ENCODE measurements around the gene ATRNL1. TPM values are rescaled to one million over a fixed set of nuclear protein-coding genes. Genes with fewer than 3 reads are reported as not detected.
"Not testable (repeated sequence)": the region's sequence is repeated elsewhere in the genome, so short reads cannot be mapped to it uniquely, and the experiment has no call there.

The ATRNL1 gene
- total RNA-seq, 2 donors from 2014 or later: not detected

- no peak overlapping the region for H3K27ac Mint-ChIP-seq
- DNase-seq (no peak), ATAC-seq (no peak)
- H3K4me3 Mint-ChIP-seq: no peak overlapping the region
- no peaks in the 10 kb centered on the region for H3K4me1 Mint-ChIP-seq
- H3K9me3 ChIP-seq (ENCODE audit: control insufficient read depth, low read length, poor library complexity, severe bottlenecking): no peaks in the 10 kb centered on the region
- H3K36me3 Mint-ChIP-seq (ENCODE audit: low read depth): no peaks in the 10 kb centered on the region
- no peaks in the 10 kb centered on the region for H3K27me3 Mint-ChIP-seq
These were observed 709.7 kb downstream of the ATRNL1 start for GRCh38 chr10:115802911-115803310.

GRCh38 chr10:115814542-115814941, 721.4 kb downstream of the ATRNL1 start:
- H3K27me3 Mint-ChIP-seq: no peaks in the 10 kb centered on the region
- no peaks in the 10 kb centered on the region for H3K4me1 Mint-ChIP-seq
- no peaks in the 10 kb centered on the region for H3K36me3 Mint-ChIP-seq (ENCODE audit: low read depth)
- no peak overlapping the region for H3K4me3 Mint-ChIP-seq
- H3K27ac Mint-ChIP-seq: no peak overlapping the region
- DNase-seq (no peak), ATAC-seq (no peak)
- H3K9me3 ChIP-seq (ENCODE audit: control insufficient read depth, low read length, poor library complexity, severe bottlenecking): no peaks in the 10 kb centered on the region

GRCh38 chr10:115818012-115818411, 724.8 kb downstream of the ATRNL1 start:
- Mint-ChIP-seq H3K27ac (no peak overlapping the region), H3K4me3 (no peak overlapping the region), H3K36me3 (ENCODE audit: low read depth) (no peaks in the 10 kb centered on the region), H3K4me1 (no peaks in the 10 kb centered on the region), H3K27me3 (no peaks in the 10 kb centered on the region)
- ATAC-seq (no peak), DNase-seq (no peak)
- no peaks in the 10 kb centered on the region for H3K9me3 ChIP-seq (ENCODE audit: control insufficient read depth, low read length, poor library complexity, severe bottlenecking)

GRCh38 chr10:115826396-115826795, 733.2 kb downstream of the ATRNL1 start:
- Mint-ChIP-seq H3K27me3 (no peaks in the 10 kb centered on the region), H3K4me1 (no peaks in the 10 kb centered on the region), H3K36me3 (ENCODE audit: low read depth) (no peaks in the 10 kb centered on the region), H3K27ac (no peak overlapping the region), H3K4me3 (no peak overlapping the region)
- H3K9me3 ChIP-seq (ENCODE audit: control insufficient read depth, low read length, poor library complexity, severe bottlenecking): no peaks in the 10 kb centered on the region
- ATAC-seq (no peak), DNase-seq (no peak)

- Mint-ChIP-seq H3K4me1 (no peaks in the 10 kb centered on the region), H3K4me3 (no peak overlapping the region), H3K27me3 (no peaks in the 10 kb centered on the region), H3K27ac (no peak overlapping the region), H3K36me3 (ENCODE audit: low read depth) (no peaks in the 10 kb centered on the region)
- no peak for ATAC-seq
- H3K9me3 ChIP-seq (ENCODE audit: control insufficient read depth, low read length, poor library complexity, severe bottlenecking): no peaks in the 10 kb centered on the region
- DNase-seq: no peak
These were observed 734.3 kb downstream of the ATRNL1 start for GRCh38 chr10:115827231-115828009.

GRCh38 chr10:115828182-115828581, 735.0 kb downstream of the ATRNL1 start:
- H3K4me3 Mint-ChIP-seq: not testable (repeated sequence)

GRCh38 chr10:115829521-115830205, 736.5 kb downstream of the ATRNL1 start:
- no peak overlapping the region for H3K27ac Mint-ChIP-seq
- DNase-seq (no peak), ATAC-seq (no peak)
- H3K4me1 Mint-ChIP-seq: no peaks in the 10 kb centered on the region
- H3K4me3 Mint-ChIP-seq: no peak overlapping the region
- no peaks in the 10 kb centered on the region for H3K9me3 ChIP-seq (ENCODE audit: control insufficient read depth, low read length, poor library complexity, severe bottlenecking)
- no peaks in the 10 kb centered on the region for H3K27me3 Mint-ChIP-seq
- no peaks in the 10 kb centered on the region for H3K36me3 Mint-ChIP-seq (ENCODE audit: low read depth)

More at GRCh38 chr10:115828182-115828581, 735.0 kb downstream of the ATRNL1 start:
- H3K27ac Mint-ChIP-seq; H3K27me3 Mint-ChIP-seq; H3K36me3 Mint-ChIP-seq (ENCODE audit: low read depth); ATAC-seq; H3K9me3 ChIP-seq (ENCODE audit: control insufficient read depth, low read length, poor library complexity, severe bottlenecking); DNase-seq; H3K4me1 Mint-ChIP-seq: not testable (repeated sequence)

GRCh38 chr10:115830265-115830970, 737.3 kb downstream of the ATRNL1 start:
- H3K36me3 Mint-ChIP-seq (ENCODE audit: low read depth): no peaks in the 10 kb centered on the region
- H3K27ac Mint-ChIP-seq: no peak overlapping the region
- no peaks in the 10 kb centered on the region for H3K9me3 ChIP-seq (ENCODE audit: control insufficient read depth, low read length, poor library complexity, severe bottlenecking)
- no peak for DNase-seq
- H3K4me1 Mint-ChIP-seq: no peaks in the 10 kb centered on the region
- ATAC-seq: no peak
- no peak overlapping the region for H3K4me3 Mint-ChIP-seq
- no peaks in the 10 kb centered on the region for H3K27me3 Mint-ChIP-seq

- no peaks in the 10 kb centered on the region for H3K9me3 ChIP-seq (ENCODE audit: control insufficient read depth, low read length, poor library complexity, severe bottlenecking)
These were observed 737.9 kb downstream of the ATRNL1 start for GRCh38 chr10:115831016-115831415.

GRCh38 chr10:115833119-115833518, 740.0 kb downstream of the ATRNL1 start:
- H3K4me1 Mint-ChIP-seq: no peaks in the 10 kb centered on the region

More at GRCh38 chr10:115831016-115831415, 737.9 kb downstream of the ATRNL1 start:
- Mint-ChIP-seq H3K27me3 (no peaks in the 10 kb centered on the region), H3K4me3 (no peak overlapping the region), H3K4me1 (no peaks in the 10 kb centered on the region), H3K27ac (no peak overlapping the region), H3K36me3 (ENCODE audit: low read depth) (no peaks in the 10 kb centered on the region)
- ATAC-seq: no peak
- DNase-seq: no peak

GRCh38 chr10:115844591-115844990, 751.4 kb downstream of the ATRNL1 start:
- no peak for DNase-seq
- ATAC-seq: no peak
- H3K9me3 ChIP-seq (ENCODE audit: control insufficient read depth, low read length, poor library complexity, severe bottlenecking): no peaks in the 10 kb centered on the region
- Mint-ChIP-seq H3K27me3 (no peaks in the 10 kb centered on the region), H3K27ac (no peak overlapping the region), H3K4me3 (no peak overlapping the region), H3K4me1 (no peaks in the 10 kb centered on the region), H3K36me3 (ENCODE audit: low read depth) (no peaks in the 10 kb centered on the region)

More at GRCh38 chr10:115833119-115833518, 740.0 kb downstream of the ATRNL1 start:
- Mint-ChIP-seq H3K36me3 (ENCODE audit: low read depth) (no peaks in the 10 kb centered on the region), H3K27ac (no peak overlapping the region), H3K27me3 (no peaks in the 10 kb centered on the region), H3K4me3 (no peak overlapping the region)
- H3K9me3 ChIP-seq (ENCODE audit: control insufficient read depth, low read length, poor library complexity, severe bottlenecking): no peaks in the 10 kb centered on the region
- ATAC-seq (no peak), DNase-seq (no peak)

GRCh38 chr10:115845921-115846320, 752.8 kb downstream of the ATRNL1 start:
- H3K4me1 Mint-ChIP-seq: no peaks in the 10 kb centered on the region
- H3K27me3 Mint-ChIP-seq: no peaks in the 10 kb centered on the region
- no peaks in the 10 kb centered on the region for H3K9me3 ChIP-seq (ENCODE audit: control insufficient read depth, low read length, poor library complexity, severe bottlenecking)
- ATAC-seq (no peak), DNase-seq (no peak)
- no peak overlapping the region for H3K27ac Mint-ChIP-seq
- H3K4me3 Mint-ChIP-seq: no peak overlapping the region
- no peaks in the 10 kb centered on the region for H3K36me3 Mint-ChIP-seq (ENCODE audit: low read depth)

- DNase-seq: no peak
- no peak for ATAC-seq
- H3K36me3 Mint-ChIP-seq (ENCODE audit: low read depth): no peaks in the 10 kb centered on the region
These were observed 753.4 kb downstream of the ATRNL1 start for GRCh38 chr10:115846528-115846927.

More at GRCh38 chr10:115846528-115846927, 753.4 kb downstream of the ATRNL1 start:
- no peak overlapping the region for H3K4me3 Mint-ChIP-seq
- no peaks in the 10 kb centered on the region for H3K27me3 Mint-ChIP-seq
- H3K27ac Mint-ChIP-seq: no peak overlapping the region
- H3K4me1 Mint-ChIP-seq: no peaks in the 10 kb centered on the region
- H3K9me3 ChIP-seq (ENCODE audit: control insufficient read depth, low read length, poor library complexity, severe bottlenecking): no peaks in the 10 kb centered on the region

Data from T-helper 17 cell (primary cell).